Stomach (tissue), 9 donors: ENCODE measurements around the gene SMAD5. TPM values are rescaled to one million over a fixed set of nuclear protein-coding genes. Genes with fewer than 3 reads are reported as not detected.

ENCODE experiments used
- DNase-seq, 2 donors: peaks; one replicate each; pipeline versions ENCODE4 v3.0.0 to v3.0.0-alpha.2; 2013 to 2019
- H3K27ac ChIP-seq, 5 donors: fragments of 200-600 bp in 4 of 5; sonication (generic) in 4 of 5; one replicate each; pipeline ENCODE4 v1.5.1; 2013 to 2019; ENCODE audit warnings: mild to moderate bottlenecking in 1 of 5, moderate library complexity in 1 of 5
- H3K27me3 ChIP-seq, 3 donors: fragments of 200-600 bp; sonication (generic); one replicate each; pipeline ENCODE4 v1.5.1; 2017 to 2019; ENCODE audit warnings: mixed run types in 1 of 3
- H3K36me3 ChIP-seq, 4 donors: fragments of 200-600 bp; sonication (generic); 1 replicate in 3 of 4; 2 replicates in 1 of 4; pipeline ENCODE4 v1.5.1; 2016 to 2019
- H3K4me1 ChIP-seq, 4 donors: fragments of 200-600 bp; sonication (generic); one replicate each; pipeline ENCODE4 v1.5.1; 2016 to 2019
- H3K4me3 ChIP-seq, 4 donors: fragments of 200-600 bp; sonication (generic) in 3 of 4; one replicate each; pipeline ENCODE4 v1.5.1; 2016 to 2019; ENCODE audit warnings: mild to moderate bottlenecking in 1 of 4
- H3K9me3 ChIP-seq, 4 donors: fragments of 200-600 bp; sonication (generic); one replicate each; pipeline ENCODE4 v1.5.1; 2016 to 2019
- EP300 ChIP-seq: sonication (generic); formaldehyde crosslinking; IDR thresholded peaks from one replicate; pipeline ENCODE4 v1.6.1; 2017; ENCODE audit warnings: antibody characterized with exemption
- POLR2A ChIP-seq, 4 donors: fragments of 450-650 bp; IDR thresholded peaks; one replicate each; pipeline ENCODE4 v1.6.1; 2016; ENCODE audit warnings: antibody characterized with exemption in 4 of 4, control low read depth in 2 of 4, mild to moderate bottlenecking in 1 of 4, moderate library complexity in 1 of 4
- POLR2AphosphoS5 ChIP-seq, 3 donors: sonication (generic); formaldehyde crosslinking; IDR thresholded peaks; one replicate each; pipeline ENCODE4 v1.6.1; 2016; ENCODE audit warnings: antibody characterized with exemption in 3 of 3
- WGBS, 5 donors: extraction: QIAGEN DNeasy Blood & Tissue Kit in 3 of 5; methylation state at CpG; one replicate each; pipeline versions ENCODE4 v1.1.5 to v1.1.7; 2013 to 2018; 5-methylcytosine and 5-hydroxymethylcytosine counted together
- intact Hi-C: fragments of 100-400 bp; cut with DNase I; formaldehyde crosslinking; loops from one replicate; pipeline ENCODE4 v1.15.1; 2023; ENCODE audit warnings: low total_unique reads
- polyA plus RNA-seq, 3 donors: library from polyadenylated mRNA; stranded (reverse); fragments of 200-250 nt; gene quantifications; one replicate each; pipeline ENCODE4 v1.2.3, GENCODE V29; 2013
- total RNA-seq, 5 donors: library from RNA; depleted of rRNA; stranded (reverse); fragments of >200 nt; gene quantifications; one replicate each; pipeline versions ENCODE4 v1.1.0 to v1.2.3, GENCODE V29; 2014 to 2016
- TF ChIP-seq, protein P1 (sequence below), 7 experiments: fragments of 450-650 bp in 4 of 7; fragments of 200-600 bp in 3 of 7; sonication (generic) in 3 of 7; IDR thresholded peaks; one replicate each; pipeline ENCODE4 v1.5.1; 2016 to 2019; ENCODE audit warnings: antibody characterized with exemption in 7 of 7, control low read depth in 2 of 7, mild to moderate bottlenecking in 1 of 7
- donor health status: healthy with polysubstance abuse.
- donor health status: Bipolar disorder and iron deficiency.
- donor health status: healthy.

The SMAD5 gene
- total and polyA plus RNA-seq, 8 donors, result 6.8 to 220 (median 24.0) TPM

DNA sequence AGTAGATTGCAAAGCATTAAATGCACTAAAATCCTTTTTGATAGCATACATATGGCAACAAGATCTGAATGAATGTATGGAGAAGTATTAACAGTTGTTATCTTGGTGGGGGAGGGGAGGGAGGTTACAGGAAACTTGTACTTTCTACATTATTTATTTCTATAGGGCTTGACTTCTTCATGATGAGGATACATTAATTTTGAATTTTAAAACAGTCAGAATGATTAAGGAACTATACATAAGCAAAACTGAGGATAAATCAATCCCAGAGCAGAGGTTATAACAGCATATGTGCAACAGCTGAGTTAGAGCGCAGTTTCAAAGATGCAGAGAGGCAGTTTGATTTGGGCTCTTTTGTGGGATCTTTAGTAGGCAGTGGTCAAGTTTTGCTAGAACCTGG, 23.9 kb upstream of the SMAD5 start:
- TF ChIP-seq POLR2AphosphoS5 (IDR thresholded peaks at IDR 0.05) (no peak), POLR2A (IDR thresholded peaks at IDR 0.05) (no peak), EP300 (no peak)
- TF ChIP-seq, protein P1, sequence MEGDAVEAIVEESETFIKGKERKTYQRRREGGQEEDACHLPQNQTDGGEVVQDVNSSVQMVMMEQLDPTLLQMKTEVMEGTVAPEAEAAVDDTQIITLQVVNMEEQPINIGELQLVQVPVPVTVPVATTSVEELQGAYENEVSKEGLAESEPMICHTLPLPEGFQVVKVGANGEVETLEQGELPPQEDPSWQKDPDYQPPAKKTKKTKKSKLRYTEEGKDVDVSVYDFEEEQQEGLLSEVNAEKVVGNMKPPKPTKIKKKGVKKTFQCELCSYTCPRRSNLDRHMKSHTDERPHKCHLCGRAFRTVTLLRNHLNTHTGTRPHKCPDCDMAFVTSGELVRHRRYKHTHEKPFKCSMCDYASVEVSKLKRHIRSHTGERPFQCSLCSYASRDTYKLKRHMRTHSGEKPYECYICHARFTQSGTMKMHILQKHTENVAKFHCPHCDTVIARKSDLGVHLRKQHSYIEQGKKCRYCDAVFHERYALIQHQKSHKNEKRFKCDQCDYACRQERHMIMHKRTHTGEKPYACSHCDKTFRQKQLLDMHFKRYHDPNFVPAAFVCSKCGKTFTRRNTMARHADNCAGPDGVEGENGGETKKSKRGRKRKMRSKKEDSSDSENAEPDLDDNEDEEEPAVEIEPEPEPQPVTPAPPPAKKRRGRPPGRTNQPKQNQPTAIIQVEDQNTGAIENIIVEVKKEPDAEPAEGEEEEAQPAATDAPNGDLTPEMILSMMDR (IDR thresholded peaks at IDR 0.05), result no peak

DNA sequence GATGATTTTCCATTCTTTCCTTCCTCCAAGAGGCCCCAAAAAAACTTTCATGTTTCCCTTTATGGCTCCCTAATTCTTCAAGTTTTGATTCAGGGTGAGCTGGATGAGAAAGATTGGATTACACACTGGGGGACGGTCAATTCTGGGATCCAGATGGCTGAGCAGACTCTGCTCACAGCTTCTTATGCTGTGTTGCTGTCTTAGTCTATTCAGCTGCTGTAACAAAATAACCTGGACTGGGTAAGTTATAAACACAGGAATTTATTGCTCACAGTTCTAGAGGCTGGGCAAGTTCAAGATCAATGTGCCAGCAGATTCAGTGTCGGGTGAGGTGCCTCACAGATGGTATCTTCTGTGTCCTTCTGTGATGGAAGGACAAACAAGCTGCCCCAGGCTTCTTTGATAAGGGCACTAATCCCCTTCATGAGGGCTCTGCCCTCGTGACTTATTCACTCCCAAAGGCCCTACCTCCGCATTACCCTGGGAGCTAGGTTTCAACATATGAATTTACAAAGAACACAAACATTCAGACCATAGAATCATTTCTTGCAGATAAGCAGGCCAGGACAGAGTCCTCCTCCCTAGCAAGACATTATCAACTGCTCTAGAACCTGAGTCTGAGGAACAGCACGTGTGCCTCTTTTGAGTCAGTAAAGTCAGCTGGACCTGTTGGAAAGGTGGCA, 23.1 kb upstream of the SMAD5 start:
- Histone ChIP-seq H3K4me1 (peaks cover 0 to 3% (median under 1%) of the 10 kb centered on the region in 4 donors), H3K9me3 (no peaks in the 10 kb centered on the region), H3K4me3 (no peak overlapping the region), H3K36me3 (no peaks in the 10 kb centered on the region), H3K27ac (no peak overlapping the region), H3K27me3 (no peaks in the 10 kb centered on the region)
- no peak for DNase-seq
- intact Hi-C loops, result no loop called here
- 84 to 94% (median 88%) methylated on average over 5 of the region's 5 CpGs for WGBS, 5 donors
- no peak for TF ChIP-seq EP300
- no peak for TF ChIP-seq POLR2A (IDR thresholded peaks at IDR 0.05)
- TF ChIP-seq POLR2AphosphoS5 (IDR thresholded peaks at IDR 0.05), result no peak
- TF ChIP-seq, protein P1 (IDR thresholded peaks at IDR 0.05), result no peak

More for the DNA sequence above, 23.9 kb upstream of the SMAD5 start:
- intact Hi-C loops, result no loop called here
- H3K4me3 ChIP-seq, result no peak overlapping the region
- no peaks in the 10 kb centered on the region for H3K27me3 ChIP-seq
- H3K9me3 ChIP-seq, result no peaks in the 10 kb centered on the region
- DNase-seq, result no peak
- H3K4me1 ChIP-seq, result peaks cover 5 to 11% (median 7%) of the 10 kb centered on the region in 4 donors
- no peaks in the 10 kb centered on the region for H3K36me3 ChIP-seq
- no peak overlapping the region for H3K27ac ChIP-seq
- WGBS, 5 donors, result 85 to 100% (median 93%) methylated on average over 1 of the region's 1 CpG

DNA sequence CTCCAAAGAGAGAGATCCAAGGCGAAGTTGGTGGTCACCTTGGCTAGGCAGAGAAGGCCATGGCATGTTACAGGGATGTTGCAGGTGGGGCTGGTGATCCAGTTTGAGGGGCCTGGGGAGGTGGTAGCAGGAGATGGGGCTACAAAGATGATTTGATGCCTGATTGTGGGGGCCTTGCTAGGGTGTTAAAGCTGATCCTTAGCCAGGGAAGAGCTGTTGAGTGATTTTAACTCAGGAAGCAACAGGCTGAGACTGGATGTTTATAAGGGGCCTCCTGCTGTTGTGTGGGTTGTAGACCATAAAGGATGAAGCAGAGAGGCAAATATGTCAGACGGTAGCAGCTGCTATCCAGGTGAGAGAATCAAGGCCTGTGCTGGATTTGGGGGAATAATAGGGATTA, 19.0 kb upstream of the SMAD5 start:
- no peaks in the 10 kb centered on the region for H3K36me3 ChIP-seq
- no peaks in the 10 kb centered on the region for H3K27me3 ChIP-seq
- no peaks in the 10 kb centered on the region for H3K4me1 ChIP-seq
- no peak overlapping the region for H3K4me3 ChIP-seq
- no peaks in the 10 kb centered on the region for H3K9me3 ChIP-seq
- WGBS, 5 donors, result 87 to 96% (median 92%) methylated on average over 2 of the region's 2 CpGs
- no peak for DNase-seq
- intact Hi-C loops, result no loop called here
- no peak overlapping the region for H3K27ac ChIP-seq
- TF ChIP-seq EP300, result no peak
- TF ChIP-seq, protein P1 (IDR thresholded peaks at IDR 0.05), result no peak
- TF ChIP-seq POLR2AphosphoS5 (IDR thresholded peaks at IDR 0.05), result no peak
- no peak for TF ChIP-seq POLR2A (IDR thresholded peaks at IDR 0.05)

DNA sequence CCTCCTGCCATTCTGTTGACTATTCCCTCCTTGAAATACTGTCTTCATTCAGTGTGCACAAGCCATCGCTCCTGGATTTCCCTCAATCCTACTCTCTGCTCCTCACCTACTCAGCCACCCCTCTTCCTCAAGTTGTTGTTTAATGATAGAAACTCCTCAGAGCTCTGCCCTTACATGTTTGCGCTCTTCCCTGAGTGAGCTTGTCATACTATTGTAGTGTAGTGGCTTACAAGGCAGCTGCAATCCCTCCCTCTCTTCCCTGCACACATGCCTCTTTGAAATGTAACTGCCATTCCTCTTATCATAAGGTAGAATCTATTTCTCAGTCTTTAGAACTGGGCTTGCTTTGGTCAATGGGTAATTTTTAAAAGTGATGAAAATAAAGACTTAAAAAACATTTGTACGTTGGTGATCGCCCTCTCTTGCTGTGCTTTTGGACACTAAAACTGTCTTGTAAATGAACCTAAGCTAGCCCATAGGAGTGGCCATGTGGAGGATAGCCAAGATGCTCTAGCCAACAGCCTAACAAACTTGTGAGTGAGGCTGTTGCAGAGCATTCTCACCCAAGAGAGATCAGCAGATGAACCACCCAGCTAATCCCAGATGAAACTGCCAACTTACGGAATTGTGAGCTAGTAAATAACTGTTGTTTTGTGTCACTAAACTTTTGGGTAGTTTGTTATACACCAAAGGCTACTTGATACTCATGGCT, 18.1 kb upstream of the SMAD5 start:
- Histone ChIP-seq H3K4me1 (no peaks in the 10 kb centered on the region), H3K36me3 (no peaks in the 10 kb centered on the region), H3K27ac (no peak overlapping the region), H3K9me3 (no peaks in the 10 kb centered on the region), H3K27me3 (no peaks in the 10 kb centered on the region), H3K4me3 (no peak overlapping the region)
- 88 to 94% (median 91%) methylated on average over 5 of the region's 5 CpGs for whole genome bisulfite sequencing, 5 donors
- DNase-seq, result no peak
- no peak for TF ChIP-seq POLR2AphosphoS5 (IDR thresholded peaks at IDR 0.05)
- TF ChIP-seq POLR2A (IDR thresholded peaks at IDR 0.05), result no peak
- TF ChIP-seq, protein P1 (IDR thresholded peaks at IDR 0.05), result no peak
- TF ChIP-seq EP300, result no peak
- intact Hi-C loops, result no loop called here
